GM23338 (cell line): ENCODE results near the gene LCP2. TPM values are rescaled to one million over a fixed set of nuclear protein-coding genes. Genes with fewer than 3 reads are reported as not detected.
A peak's percentile ranks its signal among the peaks of the same experiment; 100 is the strongest.

Source experiments
- ATAC-seq: fragments of 200-7000 bp; cut with Tn5 transposase; 3 replicates; pipeline ENCODE4 v1.9.1; 2020
- DNase-seq: peaks from one replicate; pipeline ENCODE4 v3.0.0-alpha.2; 2015; ENCODE audit warnings: low spot score
- H2AFZ ChIP-seq: fragments of 200-600 bp; sonication (generic); 2 replicates; pipeline ENCODE4 v1.8.0; 2016; ENCODE audit warnings: antibody characterized with exemption, mild to moderate bottlenecking, moderate library complexity
- H3F3A ChIP-seq: fragments of 200-600 bp; sonication (generic); replicated peaks from 2 replicates; pipeline ENCODE4 v1.8.0; 2017; ENCODE audit warnings: antibody characterized with exemption, mixed run types, low read depth
- H3K27ac ChIP-seq: fragments of 200-600 bp; sonication (generic); 2 replicates; pipeline ENCODE4 v1.6.1; 2016; ENCODE audit warnings: low read depth
- H3K27me3 ChIP-seq: fragments of 200-600 bp; sonication (generic); 2 replicates; pipeline ENCODE4 v1.8.0; 2016; ENCODE audit warnings: mild to moderate bottlenecking, mixed run types, moderate library complexity; ENCODE audit not compliant: insufficient read depth
- H3K36me3 ChIP-seq: fragments of 200-600 bp; sonication (generic); 2 replicates; pipeline ENCODE4 v1.8.0; 2016; ENCODE audit warnings: mild to moderate bottlenecking; ENCODE audit not compliant: insufficient read depth
- H3K4me1 ChIP-seq: fragments of 200-600 bp; sonication (generic); 2 replicates; pipeline ENCODE4 v1.8.0; 2016; ENCODE audit warnings: mild to moderate bottlenecking, moderate library complexity; ENCODE audit not compliant: insufficient read depth
- H3K4me2 ChIP-seq: fragments of 200-600 bp; sonication (generic); 2 replicates; pipeline ENCODE4 v1.7.1; 2017; ENCODE audit warnings: mixed run types
- H3K4me3 ChIP-seq: fragments of 200-600 bp; sonication (generic); 2 replicates; pipeline ENCODE4 v1.6.1; 2016; ENCODE audit warnings: mixed run types
- H3K79me2 ChIP-seq: fragments of 200-600 bp; sonication (generic); replicated peaks from 2 replicates; pipeline ENCODE4 v1.8.0; 2017; ENCODE audit warnings: mild to moderate bottlenecking; ENCODE audit not compliant: insufficient read depth
- H3K9me2 ChIP-seq: fragments of 200-600 bp; sonication (generic); 2 replicates; pipeline ENCODE4 v1.8.0; 2017; ENCODE audit not compliant: insufficient read depth
- H4K20me1 ChIP-seq: fragments of 200-600 bp; sonication (generic); replicated peaks from 2 replicates; pipeline ENCODE4 v1.8.0; 2017; ENCODE audit warnings: mild to moderate bottlenecking; ENCODE audit not compliant: insufficient read depth
- H3K27ac Mint-ChIP-seq: 2 replicates; pipeline ENCODE4 v1.8.0; 2020; ENCODE audit warnings: inconsistent platforms, mild to moderate bottlenecking, moderate library complexity, mixed read lengths
- H3K27me3 Mint-ChIP-seq: 3 replicates; pipeline ENCODE4 v1.8.0; 2022; ENCODE audit warnings: low read depth, mild to moderate bottlenecking, moderate library complexity, mixed read lengths, inconsistent platforms; ENCODE audit not compliant: insufficient read depth, poor library complexity
- H3K36me3 Mint-ChIP-seq: 3 replicates; pipeline ENCODE4 v1.8.0; 2021; ENCODE audit warnings: low read depth, mild to moderate bottlenecking, inconsistent platforms, moderate library complexity, mixed read lengths
- H3K4me1 Mint-ChIP-seq: 3 replicates; pipeline ENCODE4 v1.8.0; 2020; ENCODE audit warnings: mild to moderate bottlenecking, inconsistent platforms, mixed read lengths
- H3K4me3 Mint-ChIP-seq: 3 replicates; pipeline ENCODE4 v1.8.0; 2021; ENCODE audit warnings: moderate library complexity, mild to moderate bottlenecking, inconsistent platforms, mixed read lengths
- H3K9me3 Mint-ChIP-seq: 3 replicates; pipeline ENCODE4 v1.8.0; 2020; ENCODE audit warnings: moderate library complexity, mild to moderate bottlenecking, inconsistent platforms, mixed read lengths
- NANOG ChIP-seq: IDR thresholded peaks from 2 replicates; pipeline ENCODE4 v1.6.1; 2016; ENCODE audit warnings: antibody characterized with exemption, borderline replicate concordance
- polyA plus RNA-seq: library from polyadenylated mRNA; unstranded; fragments of >200 nt; fragmentation: Nextera tagmentation; extraction: Ambion mirVana; gene quantifications from 2 replicates; pipeline ENCODE4 v1.2.1, GENCODE V29; 2016
- total RNA-seq: library from RNA; depleted of rRNA; stranded (reverse); fragments of >200 nt; shearing (Covaris generic); gene quantifications from 2 replicates; pipeline ENCODE4 v1.2.3, GENCODE V29; 2014
- TF ChIP-seq, protein P1 (sequence below): fragments of 250-450 bp; sonication (Bioruptor Pico); IDR thresholded peaks from 2 replicates; pipeline ENCODE4 v1.5.0; 2020; ENCODE audit warnings: mild to moderate bottlenecking, moderate library complexity
- TF ChIP-seq, protein P2 (sequence below), 2 experiments: fragments of 200-600 bp in 1 of 2; sonication (generic) in 1 of 2; conservative IDR thresholded peaks; 2 replicates each; pipeline versions ENCODE4 v1.5.1 to v1.6.1; 2016 to 2017; ENCODE audit warnings: antibody characterized with exemption in 2 of 2, low read depth in 2 of 2, mild to moderate bottlenecking in 2 of 2, moderate library complexity in 1 of 2

Gene LCP2
- total and polyA plus RNA-seq, 2 experiments from 2014 or later = 0.26 to 0.38 TPM

DNA sequence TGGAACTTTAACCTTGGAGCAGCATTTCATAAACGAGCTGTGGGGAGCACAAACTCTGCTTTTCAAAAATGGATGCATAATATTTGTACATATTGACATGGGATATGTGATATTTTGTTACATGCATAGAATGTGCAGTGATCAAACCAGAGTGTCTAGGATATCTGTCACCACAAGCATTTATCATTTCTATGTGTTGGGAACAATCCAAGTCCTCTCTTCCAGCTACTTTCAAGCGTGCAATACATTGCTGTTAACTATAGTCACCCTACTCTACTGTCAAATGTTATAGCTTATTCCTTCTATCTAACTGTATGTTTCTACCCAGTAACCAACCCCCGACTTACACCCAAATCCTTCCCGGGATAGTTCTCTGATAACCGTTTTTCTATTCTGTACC is 79.7 kb downstream of the LCP2 start (continued):
- TF ChIP-seq, protein P1, sequence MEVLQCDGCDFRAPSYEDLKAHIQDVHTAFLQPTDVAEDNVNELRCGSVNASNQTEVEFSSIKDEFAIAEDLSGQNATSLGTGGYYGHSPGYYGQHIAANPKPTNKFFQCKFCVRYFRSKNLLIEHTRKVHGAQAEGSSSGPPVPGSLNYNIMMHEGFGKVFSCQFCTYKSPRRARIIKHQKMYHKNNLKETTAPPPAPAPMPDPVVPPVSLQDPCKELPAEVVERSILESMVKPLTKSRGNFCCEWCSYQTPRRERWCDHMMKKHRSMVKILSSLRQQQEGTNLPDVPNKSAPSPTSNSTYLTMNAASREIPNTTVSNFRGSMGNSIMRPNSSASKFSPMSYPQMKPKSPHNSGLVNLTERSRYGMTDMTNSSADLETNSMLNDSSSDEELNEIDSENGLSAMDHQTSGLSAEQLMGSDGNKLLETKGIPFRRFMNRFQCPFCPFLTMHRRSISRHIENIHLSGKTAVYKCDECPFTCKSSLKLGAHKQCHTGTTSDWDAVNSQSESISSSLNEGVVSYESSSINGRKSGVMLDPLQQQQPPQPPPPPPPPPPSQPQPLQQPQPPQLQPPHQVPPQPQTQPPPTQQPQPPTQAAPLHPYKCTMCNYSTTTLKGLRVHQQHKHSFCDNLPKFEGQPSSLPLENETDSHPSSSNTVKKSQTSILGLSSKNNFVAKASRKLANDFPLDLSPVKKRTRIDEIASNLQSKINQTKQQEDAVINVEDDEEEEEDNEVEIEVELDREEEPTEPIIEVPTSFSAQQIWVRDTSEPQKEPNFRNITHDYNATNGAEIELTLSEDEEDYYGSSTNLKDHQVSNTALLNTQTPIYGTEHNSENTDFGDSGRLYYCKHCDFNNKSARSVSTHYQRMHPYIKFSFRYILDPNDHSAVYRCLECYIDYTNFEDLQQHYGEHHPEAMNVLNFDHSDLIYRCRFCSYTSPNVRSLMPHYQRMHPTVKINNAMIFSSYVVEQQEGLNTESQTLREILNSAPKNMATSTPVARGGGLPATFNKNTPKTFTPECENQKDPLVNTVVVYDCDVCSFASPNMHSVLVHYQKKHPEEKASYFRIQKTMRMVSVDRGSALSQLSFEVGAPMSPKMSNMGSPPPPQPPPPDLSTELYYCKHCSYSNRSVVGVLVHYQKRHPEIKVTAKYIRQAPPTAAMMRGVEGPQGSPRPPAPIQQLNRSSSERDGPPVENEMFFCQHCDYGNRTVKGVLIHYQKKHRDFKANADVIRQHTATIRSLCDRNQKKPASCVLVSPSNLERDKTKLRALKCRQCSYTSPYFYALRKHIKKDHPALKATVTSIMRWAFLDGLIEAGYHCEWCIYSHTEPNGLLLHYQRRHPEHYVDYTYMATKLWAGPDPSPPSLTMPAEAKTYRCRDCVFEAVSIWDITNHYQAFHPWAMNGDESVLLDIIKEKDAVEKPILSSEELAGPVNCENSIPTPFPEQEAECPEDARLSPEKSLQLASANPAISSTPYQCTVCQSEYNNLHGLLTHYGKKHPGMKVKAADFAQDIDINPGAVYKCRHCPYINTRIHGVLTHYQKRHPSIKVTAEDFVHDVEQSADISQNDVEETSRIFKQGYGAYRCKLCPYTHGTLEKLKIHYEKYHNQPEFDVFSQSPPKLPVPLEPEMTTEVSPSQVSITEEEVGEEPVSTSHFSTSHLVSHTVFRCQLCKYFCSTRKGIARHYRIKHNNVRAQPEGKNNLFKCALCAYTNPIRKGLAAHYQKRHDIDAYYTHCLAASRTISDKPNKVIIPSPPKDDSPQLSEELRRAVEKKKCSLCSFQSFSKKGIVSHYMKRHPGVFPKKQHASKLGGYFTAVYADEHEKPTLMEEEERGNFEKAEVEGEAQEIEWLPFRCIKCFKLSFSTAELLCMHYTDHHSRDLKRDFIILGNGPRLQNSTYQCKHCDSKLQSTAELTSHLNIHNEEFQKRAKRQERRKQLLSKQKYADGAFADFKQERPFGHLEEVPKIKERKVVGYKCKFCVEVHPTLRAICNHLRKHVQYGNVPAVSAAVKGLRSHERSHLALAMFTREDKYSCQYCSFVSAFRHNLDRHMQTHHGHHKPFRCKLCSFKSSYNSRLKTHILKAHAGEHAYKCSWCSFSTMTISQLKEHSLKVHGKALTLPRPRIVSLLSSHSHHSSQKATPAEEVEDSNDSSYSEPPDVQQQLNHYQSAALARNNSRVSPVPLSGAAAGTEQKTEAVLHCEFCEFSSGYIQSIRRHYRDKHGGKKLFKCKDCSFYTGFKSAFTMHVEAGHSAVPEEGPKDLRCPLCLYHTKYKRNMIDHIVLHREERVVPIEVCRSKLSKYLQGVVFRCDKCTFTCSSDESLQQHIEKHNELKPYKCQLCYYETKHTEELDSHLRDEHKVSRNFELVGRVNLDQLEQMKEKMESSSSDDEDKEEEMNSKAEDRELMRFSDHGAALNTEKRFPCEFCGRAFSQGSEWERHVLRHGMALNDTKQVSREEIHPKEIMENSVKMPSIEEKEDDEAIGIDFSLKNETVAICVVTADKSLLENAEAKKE (CRISPR knock-in tag) = no peak

DNA sequence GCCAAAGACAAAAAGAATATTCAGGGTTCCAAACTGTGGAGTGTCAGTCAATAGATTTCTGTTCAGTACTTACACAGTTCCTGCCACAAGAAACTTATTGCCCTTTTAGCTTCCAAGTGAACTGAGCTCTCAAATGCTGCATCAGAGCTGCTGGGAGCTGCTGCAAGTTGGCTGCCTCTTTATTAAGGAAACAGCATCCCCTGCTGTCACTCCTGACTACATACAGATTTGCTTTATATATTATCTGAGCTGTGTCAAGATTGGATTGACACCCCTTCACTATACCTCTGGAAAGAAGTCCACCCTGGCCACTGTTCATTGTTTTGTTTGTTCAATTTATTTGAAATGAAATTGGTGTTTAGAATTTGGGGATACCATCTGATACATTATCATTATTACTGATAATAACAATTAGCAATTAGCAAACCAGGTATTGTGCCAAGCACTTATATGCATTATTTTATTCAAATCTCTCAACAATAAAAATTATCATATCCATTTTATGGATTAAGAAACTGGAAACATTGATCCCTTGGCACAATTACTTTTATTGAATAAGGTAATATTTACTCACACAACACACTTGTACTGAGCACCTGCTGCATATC is 81.2 kb downstream of the LCP2 start:
- H3K4me2 ChIP-seq = no peak overlapping the region
- no peak overlapping the region for H2AFZ ChIP-seq
- no peaks in the 10 kb centered on the region for H3K27me3 ChIP-seq
- H3K4me1 Mint-ChIP-seq = peaks cover 16% of the 10 kb centered on the region
- peaks cover 2% of the 10 kb centered on the region for H3K27me3 Mint-ChIP-seq
- H3K27ac Mint-ChIP-seq = no peak overlapping the region
- H3K36me3 Mint-ChIP-seq = no peaks in the 10 kb centered on the region
- no peaks in the 10 kb centered on the region for H3K36me3 ChIP-seq
- H3K79me2 ChIP-seq = no peaks in the 10 kb centered on the region
- no peak overlapping the region for H3K4me3 ChIP-seq
- no peaks in the 10 kb centered on the region for H4K20me1 ChIP-seq
- H3K4me3 Mint-ChIP-seq = no peak overlapping the region
- H3K9me2 ChIP-seq = no peaks in the 10 kb centered on the region
- ATAC-seq = peak; percentile 77
- H3F3A ChIP-seq = no peaks in the 10 kb centered on the region
- no peaks in the 10 kb centered on the region for H3K9me3 Mint-ChIP-seq
- peak; percentile 76 for DNase-seq
- no peak for TF ChIP-seq NANOG
- TF ChIP-seq, protein P2, sequence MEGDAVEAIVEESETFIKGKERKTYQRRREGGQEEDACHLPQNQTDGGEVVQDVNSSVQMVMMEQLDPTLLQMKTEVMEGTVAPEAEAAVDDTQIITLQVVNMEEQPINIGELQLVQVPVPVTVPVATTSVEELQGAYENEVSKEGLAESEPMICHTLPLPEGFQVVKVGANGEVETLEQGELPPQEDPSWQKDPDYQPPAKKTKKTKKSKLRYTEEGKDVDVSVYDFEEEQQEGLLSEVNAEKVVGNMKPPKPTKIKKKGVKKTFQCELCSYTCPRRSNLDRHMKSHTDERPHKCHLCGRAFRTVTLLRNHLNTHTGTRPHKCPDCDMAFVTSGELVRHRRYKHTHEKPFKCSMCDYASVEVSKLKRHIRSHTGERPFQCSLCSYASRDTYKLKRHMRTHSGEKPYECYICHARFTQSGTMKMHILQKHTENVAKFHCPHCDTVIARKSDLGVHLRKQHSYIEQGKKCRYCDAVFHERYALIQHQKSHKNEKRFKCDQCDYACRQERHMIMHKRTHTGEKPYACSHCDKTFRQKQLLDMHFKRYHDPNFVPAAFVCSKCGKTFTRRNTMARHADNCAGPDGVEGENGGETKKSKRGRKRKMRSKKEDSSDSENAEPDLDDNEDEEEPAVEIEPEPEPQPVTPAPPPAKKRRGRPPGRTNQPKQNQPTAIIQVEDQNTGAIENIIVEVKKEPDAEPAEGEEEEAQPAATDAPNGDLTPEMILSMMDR (conservative IDR thresholded peaks at IDR 0.05; ENCODE audit: low read depth in 2 of 2) = peak; percentile 72 to 90
- H3K27ac ChIP-seq = no peak overlapping the region
- peaks cover 11% of the 10 kb centered on the region; the same call in 1 of the 2 replicates for H3K4me1 ChIP-seq
